GM08714 (cell line): Measurements from ENCODE around the gene PRR9.
"Not testable (repeated sequence)": the region's sequence is repeated elsewhere in the genome, so short reads cannot be mapped to it uniquely, and the experiment has no call there.

ENCODE experiments used
- H3K4me3 ChIP-seq: fragments of 200-500 bp; sonication (Bioruptor generic); 2 replicates; pipeline ENCODE4 v1.5.1; 2014; ENCODE audit warnings: mild to moderate bottlenecking, low read length, inconsistent platforms
- ZNF274 ChIP-seq: IDR thresholded peaks from 2 replicates; pipeline ENCODE4 v1.6.1; 2012; ENCODE audit warnings: mild to moderate bottlenecking, low read depth, low read length

PRR9 gene

GRCh38 chr1:153217212-153217611, at the start of gene PRR9:
PRR9 (plus strand) TSS chr1:153217584; CDS start chr1:153218145, 561 bp downstream.
- no peak within 1 kb of the TSS for H3K4me3 ChIP-seq
- no peak for TF ChIP-seq ZNF274

- no peak for TF ChIP-seq ZNF274
- H3K4me3 ChIP-seq, result no peak overlapping the region
Observed at GRCh38 chr1:153168686-153169085, 48.7 kb upstream of the PRR9 start.

GRCh38 chr1:153174624-153175023, 42.8 kb upstream of the PRR9 start:
- no peak for TF ChIP-seq ZNF274
- H3K4me3 ChIP-seq, result no peak overlapping the region

GRCh38 chr1:153178922-153179321, 38.5 kb upstream of the PRR9 start:
- TF ChIP-seq ZNF274, result no peak
- H3K4me3 ChIP-seq, result no peak overlapping the region

- TF ChIP-seq ZNF274, result no peak
- no peak overlapping the region for H3K4me3 ChIP-seq
Observed at GRCh38 chr1:153180556-153180955, 36.8 kb upstream of the PRR9 start.

- H3K4me3 ChIP-seq, result not testable (repeated sequence)
Observed at GRCh38 chr1:153188301-153188700, 29.1 kb upstream of the PRR9 start.

GRCh38 chr1:153190373-153190772, 27.0 kb upstream of the PRR9 start:
- H3K4me3 ChIP-seq, result no peak overlapping the region
- TF ChIP-seq ZNF274, result no peak

GRCh38 chr1:153192697-153193096, 24.7 kb upstream of the PRR9 start:
- H3K4me3 ChIP-seq, result no peak overlapping the region
- no peak for TF ChIP-seq ZNF274

- no peak overlapping the region for H3K4me3 ChIP-seq
- TF ChIP-seq ZNF274, result no peak
Observed at GRCh38 chr1:153194331-153195050, 22.9 kb upstream of the PRR9 start.

- no peak overlapping the region for H3K4me3 ChIP-seq
- no peak for TF ChIP-seq ZNF274
Observed at GRCh38 chr1:153195216-153195615, 22.2 kb upstream of the PRR9 start.

- H3K4me3 ChIP-seq, result no peak overlapping the region
- no peak for TF ChIP-seq ZNF274
Observed at GRCh38 chr1:153202006-153202405, 15.4 kb upstream of the PRR9 start.

GRCh38 chr1:153203130-153203529, 14.3 kb upstream of the PRR9 start, which contains the start of gene LELP1:
LELP1 (plus strand) TSS chr1:153203430; CDS start chr1:153204708, 1,278 bp downstream.
- TF ChIP-seq ZNF274, result no peak
- H3K4me3 ChIP-seq, result no peak within 1 kb of the TSS

GRCh38 chr1:153206631-153207030, 10.8 kb upstream of the PRR9 start:
- no peak overlapping the region for H3K4me3 ChIP-seq
- TF ChIP-seq ZNF274, result no peak

GRCh38 chr1:153210206-153210605, 7.2 kb upstream of the PRR9 start:
- H3K4me3 ChIP-seq, result no peak overlapping the region
- no peak for TF ChIP-seq ZNF274

- H3K4me3 ChIP-seq, result no peak overlapping the region
- TF ChIP-seq ZNF274, result no peak
Observed at GRCh38 chr1:153212201-153212600, 5.2 kb upstream of the PRR9 start.

GRCh38 chr1:153213519-153213918, 3.9 kb upstream of the PRR9 start:
- no peak for TF ChIP-seq ZNF274
- H3K4me3 ChIP-seq, result no peak overlapping the region
